AG04449 (cell line): ENCODE results near the gene ZNRD2.

Experiments used
- CTCF ChIA-PET: fragments of 350-600 bp; formaldehyde crosslinking; extraction: SDS; loops from one replicate; lab custom pipeline; 2021; ENCODE audit warnings: antibody characterized with exemption; lab: Yijun Ruan, JAX
- POLR2A ChIA-PET: fragments of 400-600, 350-600 bp; formaldehyde crosslinking; extraction: SDS; loops from one replicate; lab custom pipeline; 2020; ENCODE audit warnings: antibody characterized with exemption, inconsistent platforms; lab: Yijun Ruan, JAX
- DNase-seq: peaks from one replicate; pipeline ENCODE4 v3.0.0-alpha.2; 2010; ENCODE audit warnings: low read depth, low spot score
- H3K4me3 ChIP-seq: 2 replicates; pipeline ENCODE4 v1.5.1; 2011; ENCODE audit warnings: low read depth, mild to moderate bottlenecking, control low read depth, low read length
- TF ChIP-seq, protein P1 (sequence below): IDR thresholded peaks from one replicate; pipeline ENCODE4 v1.5.1; 2011; ENCODE audit warnings: mild to moderate bottlenecking, moderate library complexity, low read length, control low read depth, inconsistent platforms; ENCODE audit not compliant: insufficient read depth; ENCODE audit errors: missing control alignments

The ZNRD2 gene

DNA sequence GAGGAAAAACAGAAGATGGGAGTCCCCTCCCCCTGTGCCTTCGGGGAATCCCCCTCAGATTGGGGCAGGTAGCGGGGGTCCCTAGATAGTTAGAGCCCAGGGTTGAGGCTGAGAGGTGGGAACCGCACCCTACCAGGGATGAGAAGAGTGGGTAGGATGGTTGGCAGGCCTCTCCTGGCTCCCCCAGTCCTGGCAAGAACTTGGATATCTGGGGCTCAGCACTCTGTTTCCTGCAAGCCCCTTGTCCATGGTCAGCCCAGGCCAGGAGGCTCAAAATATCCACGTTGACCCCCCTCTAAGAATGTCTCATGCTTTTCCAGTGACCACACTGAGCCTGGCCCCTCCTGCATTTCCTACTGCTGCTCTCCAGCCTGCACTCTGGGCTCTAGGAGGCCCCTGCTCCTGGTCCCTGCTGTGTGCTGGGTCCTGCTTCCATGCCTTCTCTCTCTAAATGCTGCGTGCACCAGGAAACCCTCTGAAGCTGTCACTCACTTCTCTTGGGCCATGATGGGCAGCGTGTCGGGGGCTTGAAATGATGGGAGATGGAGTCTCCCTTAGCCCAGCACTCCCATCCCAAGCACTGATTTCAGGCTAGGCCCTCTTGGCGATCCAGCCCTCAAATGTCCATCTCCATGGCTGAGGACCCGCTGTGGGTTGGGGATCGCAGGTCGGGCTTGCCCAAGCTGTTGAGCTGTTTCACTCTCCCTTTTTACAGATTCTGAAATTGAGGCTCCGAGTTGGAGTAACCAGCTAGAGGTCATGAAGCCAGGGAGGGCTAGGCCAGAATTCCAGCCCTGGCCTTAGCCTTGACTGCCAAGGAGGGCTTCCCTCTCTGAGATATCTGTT is 41.7 kb downstream of the ZNRD2 start:
- no peak for DNase-seq
- POLR2A ChIA-PET: interaction anchor here (1.3 kb wide), 1 partner anchor 12 kb away, joined by 5 read pairs; no protein-coding TSS in a partner anchor
- CTCF ChIA-PET: interaction anchor here (0.9 to 14.3 kb wide), 5 partner anchors 7 to 71 kb away, joined by 3 to 134 read pairs (median 5); partner anchors contain the start of gene KCNK7
- peak overlapping the region; percentile 93 for H3K4me3 ChIP-seq
- TF ChIP-seq, protein P1, sequence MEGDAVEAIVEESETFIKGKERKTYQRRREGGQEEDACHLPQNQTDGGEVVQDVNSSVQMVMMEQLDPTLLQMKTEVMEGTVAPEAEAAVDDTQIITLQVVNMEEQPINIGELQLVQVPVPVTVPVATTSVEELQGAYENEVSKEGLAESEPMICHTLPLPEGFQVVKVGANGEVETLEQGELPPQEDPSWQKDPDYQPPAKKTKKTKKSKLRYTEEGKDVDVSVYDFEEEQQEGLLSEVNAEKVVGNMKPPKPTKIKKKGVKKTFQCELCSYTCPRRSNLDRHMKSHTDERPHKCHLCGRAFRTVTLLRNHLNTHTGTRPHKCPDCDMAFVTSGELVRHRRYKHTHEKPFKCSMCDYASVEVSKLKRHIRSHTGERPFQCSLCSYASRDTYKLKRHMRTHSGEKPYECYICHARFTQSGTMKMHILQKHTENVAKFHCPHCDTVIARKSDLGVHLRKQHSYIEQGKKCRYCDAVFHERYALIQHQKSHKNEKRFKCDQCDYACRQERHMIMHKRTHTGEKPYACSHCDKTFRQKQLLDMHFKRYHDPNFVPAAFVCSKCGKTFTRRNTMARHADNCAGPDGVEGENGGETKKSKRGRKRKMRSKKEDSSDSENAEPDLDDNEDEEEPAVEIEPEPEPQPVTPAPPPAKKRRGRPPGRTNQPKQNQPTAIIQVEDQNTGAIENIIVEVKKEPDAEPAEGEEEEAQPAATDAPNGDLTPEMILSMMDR: no peak

DNA sequence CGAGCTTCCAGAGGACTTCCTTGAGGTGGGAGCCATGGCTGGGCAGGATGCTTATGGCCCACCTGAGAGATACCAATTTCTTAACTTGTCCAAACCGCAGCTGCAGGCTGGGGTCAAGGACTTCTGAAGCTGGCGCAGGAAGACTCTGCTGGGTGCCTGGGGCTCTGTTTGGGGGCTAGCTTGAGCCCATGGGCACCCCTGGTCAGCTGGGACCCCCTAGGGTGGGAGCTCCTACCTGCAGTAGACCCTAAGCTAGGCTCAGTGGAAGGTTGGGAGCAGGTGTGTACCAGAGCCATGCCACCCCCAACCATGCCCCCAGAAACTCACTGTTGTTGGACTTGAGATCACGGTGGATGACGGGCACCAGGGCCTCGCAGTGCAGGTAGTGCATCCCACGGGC is 42.4 kb downstream of the ZNRD2 start:
- TF ChIP-seq, protein P1: no peak
- peak overlapping the region; percentile 93 for H3K4me3 ChIP-seq
- CTCF ChIA-PET: interaction anchor here (0.8 to 14.3 kb wide), 7 partner anchors 8 to 72 kb away, joined by 3 to 134 read pairs (median 3); partner anchors contain the start of genes FAM89B and KCNK7
- POLR2A ChIA-PET: interaction anchor here (1.3 kb wide), 1 partner anchor 12 kb away, joined by 5 read pairs; no protein-coding TSS in a partner anchor
- no peak for DNase-seq

DNA sequence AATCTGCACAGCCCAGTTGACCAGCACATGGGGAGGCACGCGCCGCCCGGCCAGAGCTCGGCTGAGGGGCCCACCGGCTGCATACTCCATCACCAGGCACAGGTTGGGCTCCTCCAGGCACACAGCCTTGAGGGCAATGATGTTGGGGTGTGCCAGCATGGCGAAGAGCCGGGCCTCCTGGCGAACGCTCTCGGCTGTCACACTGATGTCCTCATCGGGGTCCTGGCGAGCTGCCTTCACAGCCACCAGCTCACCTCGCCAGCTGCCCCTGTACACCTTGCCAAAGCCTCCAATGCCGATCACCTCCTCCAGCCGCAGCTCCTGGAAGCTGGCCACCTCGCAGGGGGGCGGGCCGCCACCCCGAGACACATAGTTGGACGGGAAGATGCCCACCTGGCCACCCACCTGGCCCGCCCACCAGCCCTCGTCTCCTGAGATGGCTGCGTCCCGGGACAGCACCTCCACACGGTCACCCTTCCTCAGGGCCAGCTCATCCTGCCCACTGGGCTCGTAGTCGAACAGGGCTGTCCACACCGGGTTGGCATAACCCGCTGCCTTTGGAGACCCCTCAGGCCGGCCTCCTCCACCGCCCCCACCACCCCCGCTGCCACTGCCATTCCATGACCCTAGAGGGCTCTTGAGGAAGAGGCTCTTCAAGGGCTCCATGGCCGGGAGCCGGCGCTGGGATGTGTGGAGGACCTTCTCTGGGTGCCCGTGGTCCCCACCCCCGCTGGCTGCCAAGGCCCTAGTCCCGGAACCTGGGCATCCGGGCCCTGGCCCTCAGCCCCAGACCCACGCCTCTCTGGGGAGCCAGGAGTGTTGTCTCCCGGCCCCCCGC is 43.0 kb downstream of the ZNRD2 start:
- TF ChIP-seq, protein P1: no peak
- H3K4me3 ChIP-seq: peak overlapping the region; percentile 93
- DNase-seq: no peak
- ChIA-PET POLR2A (interaction anchor here (0.7 to 1.3 kb wide), 2 partner anchors 13 kb away, joined by 3 to 5 read pairs; no protein-coding TSS in a partner anchor), CTCF (interaction anchor here (0.8 to 14.3 kb wide), 8 partner anchors 9 to 73 kb away, joined by 3 to 134 read pairs (median 4); partner anchors contain the start of genes FAM89B and KCNK7)

DNA sequence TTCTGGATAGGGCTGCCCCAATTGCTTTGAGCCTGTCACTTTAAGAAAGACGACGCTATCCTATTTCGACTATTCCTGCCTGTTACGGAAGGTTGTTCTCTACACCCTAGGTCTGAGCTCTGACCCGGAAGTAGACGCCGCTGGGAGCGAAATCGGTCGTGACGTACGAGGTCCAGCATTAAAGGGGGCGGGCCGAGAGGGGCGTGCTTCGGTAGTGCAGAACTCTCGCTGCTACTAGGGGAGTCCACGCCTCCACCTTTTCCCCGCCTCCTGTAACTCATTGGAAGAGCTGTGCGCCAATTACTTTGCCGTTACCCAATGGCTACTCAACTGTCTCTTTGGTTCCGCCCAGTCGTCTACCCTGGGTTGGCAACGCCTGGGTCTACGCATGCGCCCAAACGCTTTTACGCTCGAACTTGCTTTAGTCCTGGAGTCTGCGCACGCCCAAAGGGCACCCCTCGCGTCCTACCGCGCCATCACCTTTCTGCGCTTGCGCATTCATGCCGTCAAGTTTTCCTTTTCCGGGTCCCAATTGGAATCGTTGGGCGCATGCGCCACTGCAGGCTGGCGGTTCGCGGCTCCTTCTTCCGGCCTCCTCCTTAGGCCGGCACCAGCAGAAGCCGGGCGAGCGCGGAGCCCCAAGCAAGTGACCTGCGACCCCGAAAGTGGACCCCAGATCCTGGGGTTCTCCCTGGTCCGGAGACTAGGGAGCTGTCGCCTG is 45.1 kb downstream of the ZNRD2 start, which contains the start of gene PCNX3:
PCNX3 (plus strand) TSS at position 548 of the 721 bp plus-strand sequence. CDS start 536 bp downstream, outside the sequence.
- TF ChIP-seq, protein P1: no peak
- peak; percentile 99 for DNase-seq
- H3K4me3 ChIP-seq: peak within 1 kb of the TSS; percentile 93
- POLR2A ChIA-PET: interaction anchor here (0.6 to 1.5 kb wide), 18 partner anchors 8 to 243 kb away, joined by 3 to 9 read pairs (median 4); partner anchors contain the start of genes NEAT1, RELA, SIPA1 and ZNRD2
- CTCF ChIA-PET: interaction anchor here (0.9 to 14.3 kb wide), 10 partner anchors 11 to 375 kb away, joined by 3 to 134 read pairs (median 4); partner anchors contain the start of genes KCNK7 and SIPA1

DNA sequence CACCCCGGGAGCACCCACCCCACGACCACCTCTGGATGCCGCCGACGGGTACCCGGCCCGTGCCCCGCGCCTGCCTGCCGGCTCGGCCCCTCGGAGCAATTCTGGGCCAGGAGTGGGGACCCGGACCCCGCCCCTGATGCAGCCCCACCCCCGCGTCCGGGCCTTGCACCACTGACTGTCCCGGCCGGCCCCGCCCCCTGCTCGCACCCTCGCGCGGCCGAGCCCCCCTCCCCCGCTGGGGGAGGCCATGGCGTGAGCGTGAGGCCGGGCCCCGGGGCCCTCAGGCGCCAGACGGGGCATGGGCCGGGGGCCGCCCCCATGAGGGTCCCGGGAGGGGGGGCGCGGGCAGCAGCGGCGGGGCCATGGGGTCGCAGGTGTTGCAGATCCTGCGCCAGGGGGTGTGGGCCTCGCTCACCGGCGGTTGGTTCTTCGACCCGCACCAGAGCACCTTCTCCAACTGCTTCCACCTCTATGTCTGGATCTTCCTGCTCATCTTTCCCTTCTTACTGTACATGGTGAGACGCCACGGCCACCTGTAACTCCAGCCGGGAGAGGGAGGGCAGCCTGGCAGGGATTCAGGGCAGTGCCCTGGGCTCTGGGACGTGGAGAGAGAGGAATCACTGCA is 45.8 kb downstream of the ZNRD2 start:
- TF ChIP-seq, protein P1: no peak
- ChIA-PET CTCF (interaction anchor here (0.8 to 14.3 kb wide), 8 partner anchors 10 to 269 kb away, joined by 3 to 134 read pairs (median 6); partner anchors contain the start of gene KCNK7), POLR2A (interaction anchor here (0.7 to 1.5 kb wide), 9 partner anchors 9 to 242 kb away, joined by 3 to 9 read pairs (median 4); partner anchors contain the start of genes NEAT1 and SIPA1)
- peak overlapping the region; percentile 90 for H3K4me3 ChIP-seq
- DNase-seq: no peak
